HepG2 (cell line): Measurements from ENCODE around the gene PTPRH. TPM values are rescaled to one million over a fixed set of nuclear protein-coding genes. Genes with fewer than 3 reads are reported as not detected.

ENCODE experiments used
- JDP2 ChIP-seq: sonication (generic); formaldehyde crosslinking; IDR thresholded peaks from 2 replicates; pipeline ENCODE4 v1.8.1; 2022; ENCODE audit warnings: missing genetic modification reagents, borderline replicate concordance
- KLF16 ChIP-seq, 2 experiments: sonication (generic) in 1 of 2; formaldehyde crosslinking in 1 of 2; IDR thresholded peaks; 2 replicates each; pipeline versions ENCODE4 v1.6.1 to v1.8.0; 2016 to 2023; ENCODE audit warnings: missing genetic modification reagents in 2 of 2, missing compliant biosample characterization in 1 of 2
- MIXL1 ChIP-seq: IDR thresholded peaks from 2 replicates; pipeline ENCODE4 v1.6.1; 2016
- NFE2 ChIP-seq: sonication (generic); formaldehyde crosslinking; IDR thresholded peaks from 2 replicates; pipeline ENCODE4 v1.4.0; 2020; ENCODE audit warnings: missing genetic modification reagents
- NFYC ChIP-seq: IDR thresholded peaks from 2 replicates; pipeline ENCODE4 v1.6.1; 2016; ENCODE audit warnings: missing genetic modification reagents, missing compliant biosample characterization
- SALL1 ChIP-seq: sonication (generic); formaldehyde crosslinking; IDR thresholded peaks from 2 replicates; pipeline ENCODE4 v1.8.0; 2022; ENCODE audit warnings: mild to moderate bottlenecking, missing genetic modification reagents
- SP2 ChIP-seq: sonication (generic); formaldehyde crosslinking; IDR thresholded peaks from 2 replicates; pipeline ENCODE4 v1.5.1; 2020; ENCODE audit warnings: mild to moderate bottlenecking, missing genetic modification reagents
- ZNF225 ChIP-seq: sonication (generic); formaldehyde crosslinking; IDR thresholded peaks from 2 replicates; pipeline ENCODE4 v1.4.0; 2020; ENCODE audit warnings: mild to moderate bottlenecking, missing genetic modification reagents
- ZNF644 ChIP-seq: IDR thresholded peaks from 2 replicates; pipeline ENCODE4 v1.6.1; 2016; ENCODE audit warnings: low read depth
- ZUFSP ChIP-seq: sonication (generic); formaldehyde crosslinking; IDR thresholded peaks from 2 replicates; pipeline ENCODE4 v1.9.0; 2021; ENCODE audit warnings: missing genetic modification reagents, mild to moderate bottlenecking, borderline replicate concordance
- polyA plus RNA-seq, 8 experiments: library from polyadenylated mRNA; depleted of rRNA in 3 of 8; stranded (reverse) in 7 of 8; unstranded in 1 of 8; fragments of >200 nt; fragmentation: Illumina TruSeq in 4 of 8; extraction: Trizol in 4 of 8; gene quantifications; 2 replicates each; pipeline versions ENCODE4 v1.2.1 to v1.2.3, GENCODE V29; 2011 to 2016; ENCODE audit warnings: low read depth in 4 of 8, missing spikeins in 1 of 8, mixed read lengths in 1 of 8; ENCODE audit not compliant: insufficient read depth in 1 of 8
- total RNA-seq, 5 experiments: library from RNA; depleted of rRNA; stranded (reverse); fragments of >200 nt; fragmentation: Illumina TruSeq; extraction: Trizol; gene quantifications; 2 replicates each; pipeline ENCODE4 v1.2.3, GENCODE V29; 2016; ENCODE audit warnings: low read depth in 1 of 5
- TF ChIP-seq, protein P1 (sequence below): sonication (generic); formaldehyde crosslinking; IDR thresholded peaks from 2 replicates; pipeline ENCODE4 v1.8.1; 2023; ENCODE audit warnings: mild to moderate bottlenecking, moderate library complexity, missing genetic modification reagents

Gene PTPRH
- total and polyA plus RNA-seq, 2 of the 13 experiments (the other 11 are each of a cell fraction or from before 2014, with no cell fraction given) = 14.7 to 125 TPM

DNA sequence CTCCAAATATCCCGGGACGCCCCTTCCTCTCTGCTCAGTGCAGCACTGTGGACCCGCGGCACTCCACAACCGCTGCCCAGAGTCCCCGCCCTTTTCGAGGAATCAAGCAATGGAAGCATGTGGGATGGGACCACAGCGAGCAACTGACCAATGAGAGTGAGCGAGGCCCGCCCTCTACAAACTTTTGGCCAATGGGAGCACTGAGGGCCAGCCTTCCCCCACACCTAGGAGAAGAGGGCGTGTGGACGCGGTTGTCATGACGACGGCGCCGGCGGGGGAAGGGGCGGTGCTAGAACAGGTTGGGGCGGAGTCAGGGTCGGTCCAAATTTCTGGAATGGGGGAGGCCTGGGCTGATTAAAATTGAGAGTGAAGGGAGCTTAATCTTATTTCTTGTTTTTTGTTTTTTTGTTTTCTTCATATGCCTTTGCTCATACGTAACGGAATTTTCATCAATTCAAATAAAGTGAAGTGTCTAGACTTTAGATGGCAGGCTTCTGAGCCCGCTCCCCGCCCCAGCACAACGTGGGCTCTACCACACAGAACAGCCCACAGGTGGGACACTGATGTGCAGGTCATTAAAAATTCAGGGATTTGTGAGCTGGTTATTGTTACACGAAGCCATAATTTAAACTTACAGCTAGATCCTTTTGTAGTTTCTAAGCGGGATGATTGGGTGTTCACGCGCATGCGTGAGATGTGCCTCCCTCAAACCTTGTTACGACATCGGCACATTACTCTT lies 42.6 kb downstream of the PTPRH start, which contains the start of gene DNAAF3 (continued):
- TF ChIP-seq ZUFSP (CRISPR knock-in tag) (no peak), ZNF644 (CRISPR knock-in tag) (no peak), NFE2 (CRISPR knock-in tag) (no peak), JDP2 (CRISPR knock-in tag) (no peak), SALL1 (peak; percentile 6; the same call in 1 of the 2 replicates), KLF16 (CRISPR knock-in tag; IDR thresholded peaks at IDR 0.05) (0 out of 4 replicates have a peak, but pooled peaks of 1 of the 2 experiments have one; percentile 24), MIXL1 (peak; percentile 29; the same call in 1 of the 2 replicates), NFYC (peak; percentile 96), SP2 (CRISPR knock-in tag) (peak; percentile 94), ZNF225 (CRISPR knock-in tag) (no peak)
- TF ChIP-seq, protein P1, sequence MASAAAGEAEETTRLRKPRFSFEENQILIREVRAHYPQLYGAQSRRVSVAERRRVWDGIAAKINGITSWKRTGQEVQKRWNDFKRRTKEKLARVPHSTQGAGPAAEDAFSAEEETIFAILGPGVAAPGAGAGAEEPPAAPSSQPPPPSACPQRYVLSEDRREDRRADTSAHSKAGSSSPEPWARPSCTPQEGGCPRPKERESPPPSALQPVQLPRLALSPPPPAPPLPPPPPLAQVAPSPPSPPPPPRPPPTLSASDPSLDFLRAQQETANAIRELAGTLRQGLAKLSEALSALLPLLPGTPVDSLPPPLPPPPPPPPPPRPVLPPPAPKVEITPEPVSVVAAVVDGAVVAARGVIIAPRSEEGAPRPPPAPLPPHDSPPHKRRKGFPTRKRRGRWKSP (CRISPR knock-in tag) = peak; percentile 63
- TF ChIP-seq, all 625 proteins: peak for 53
